ENCODE results near the gene TRPV6.

Gene TRPV6

DNA sequence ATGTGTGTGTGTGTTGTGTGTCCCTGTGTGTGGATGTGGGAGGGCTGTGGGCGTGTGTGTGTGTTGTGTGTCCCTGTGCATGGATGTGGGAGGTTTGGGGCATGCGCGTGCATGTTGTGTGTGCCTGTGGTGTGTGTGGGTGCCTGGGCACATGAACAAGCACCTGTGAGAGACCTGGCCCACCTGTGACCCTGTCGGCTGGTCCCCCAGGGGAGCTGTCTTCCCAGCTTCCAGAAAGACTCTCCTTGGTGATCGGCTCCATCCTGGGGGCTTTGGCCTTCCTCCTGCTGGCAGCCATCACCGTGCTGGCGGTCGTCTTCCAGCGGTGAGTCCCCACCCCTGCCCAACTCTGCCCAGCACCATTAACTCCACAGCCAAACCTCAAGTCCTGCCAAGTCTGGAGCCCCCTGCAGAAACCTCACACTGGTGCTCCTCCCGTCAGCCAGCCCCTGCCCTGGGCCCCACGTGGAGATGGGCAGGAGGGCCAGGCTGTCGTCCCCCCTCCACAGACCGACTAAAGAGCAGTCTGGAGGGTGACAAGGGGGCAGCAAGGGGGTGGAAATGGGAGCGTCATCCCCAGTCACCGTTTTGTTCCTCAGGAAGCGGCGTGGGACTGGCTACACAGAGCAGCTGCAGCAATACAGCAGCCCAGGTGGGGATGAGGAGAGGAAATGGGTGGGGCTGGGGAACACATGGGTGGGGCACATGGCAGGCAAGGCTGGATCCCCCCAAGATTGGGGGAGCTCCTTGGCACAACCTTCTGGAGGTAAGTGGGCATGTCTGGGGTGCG, 18.0 kb downstream of the TRPV6 start:
- no peak overlapping the region for H3K4me3 ChIP-seq (ENCODE audit: low read depth, low read length)
- in situ Hi-C loops (cut with HindIII; ENCODE audit: low sequenced_read_pairs): no loop called here
- TF ChIP-seq, protein P1, sequence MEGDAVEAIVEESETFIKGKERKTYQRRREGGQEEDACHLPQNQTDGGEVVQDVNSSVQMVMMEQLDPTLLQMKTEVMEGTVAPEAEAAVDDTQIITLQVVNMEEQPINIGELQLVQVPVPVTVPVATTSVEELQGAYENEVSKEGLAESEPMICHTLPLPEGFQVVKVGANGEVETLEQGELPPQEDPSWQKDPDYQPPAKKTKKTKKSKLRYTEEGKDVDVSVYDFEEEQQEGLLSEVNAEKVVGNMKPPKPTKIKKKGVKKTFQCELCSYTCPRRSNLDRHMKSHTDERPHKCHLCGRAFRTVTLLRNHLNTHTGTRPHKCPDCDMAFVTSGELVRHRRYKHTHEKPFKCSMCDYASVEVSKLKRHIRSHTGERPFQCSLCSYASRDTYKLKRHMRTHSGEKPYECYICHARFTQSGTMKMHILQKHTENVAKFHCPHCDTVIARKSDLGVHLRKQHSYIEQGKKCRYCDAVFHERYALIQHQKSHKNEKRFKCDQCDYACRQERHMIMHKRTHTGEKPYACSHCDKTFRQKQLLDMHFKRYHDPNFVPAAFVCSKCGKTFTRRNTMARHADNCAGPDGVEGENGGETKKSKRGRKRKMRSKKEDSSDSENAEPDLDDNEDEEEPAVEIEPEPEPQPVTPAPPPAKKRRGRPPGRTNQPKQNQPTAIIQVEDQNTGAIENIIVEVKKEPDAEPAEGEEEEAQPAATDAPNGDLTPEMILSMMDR (IDR thresholded peaks at IDR 0.05; ENCODE audit: low read depth, low read length): no peak
- no peak for DNase-seq (ENCODE audit: low read depth, low spot score)

DNA sequence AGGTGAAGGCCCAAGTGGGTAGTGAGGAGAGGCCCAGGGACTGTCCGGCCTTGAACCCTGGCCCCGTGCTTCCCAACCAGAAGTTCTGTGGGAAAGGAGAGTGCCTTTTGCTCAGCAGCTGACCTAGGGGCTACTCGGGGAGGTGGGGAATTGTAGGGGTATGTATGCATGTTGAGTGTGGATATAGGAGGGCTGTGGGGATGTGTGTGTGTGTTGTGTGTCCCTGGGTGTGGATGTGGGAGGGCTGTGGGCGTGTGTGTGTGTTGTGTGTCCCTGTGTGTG, 18.5 kb downstream of the TRPV6 start:
- in situ Hi-C loops (cut with HindIII; ENCODE audit: low sequenced_read_pairs): no loop called here
- TF ChIP-seq, protein P1 (IDR thresholded peaks at IDR 0.05; ENCODE audit: low read depth, low read length): no peak
- no peak overlapping the region for H3K4me3 ChIP-seq (ENCODE audit: low read depth, low read length)
- no peak for DNase-seq (ENCODE audit: low read depth, low spot score)

DNA sequence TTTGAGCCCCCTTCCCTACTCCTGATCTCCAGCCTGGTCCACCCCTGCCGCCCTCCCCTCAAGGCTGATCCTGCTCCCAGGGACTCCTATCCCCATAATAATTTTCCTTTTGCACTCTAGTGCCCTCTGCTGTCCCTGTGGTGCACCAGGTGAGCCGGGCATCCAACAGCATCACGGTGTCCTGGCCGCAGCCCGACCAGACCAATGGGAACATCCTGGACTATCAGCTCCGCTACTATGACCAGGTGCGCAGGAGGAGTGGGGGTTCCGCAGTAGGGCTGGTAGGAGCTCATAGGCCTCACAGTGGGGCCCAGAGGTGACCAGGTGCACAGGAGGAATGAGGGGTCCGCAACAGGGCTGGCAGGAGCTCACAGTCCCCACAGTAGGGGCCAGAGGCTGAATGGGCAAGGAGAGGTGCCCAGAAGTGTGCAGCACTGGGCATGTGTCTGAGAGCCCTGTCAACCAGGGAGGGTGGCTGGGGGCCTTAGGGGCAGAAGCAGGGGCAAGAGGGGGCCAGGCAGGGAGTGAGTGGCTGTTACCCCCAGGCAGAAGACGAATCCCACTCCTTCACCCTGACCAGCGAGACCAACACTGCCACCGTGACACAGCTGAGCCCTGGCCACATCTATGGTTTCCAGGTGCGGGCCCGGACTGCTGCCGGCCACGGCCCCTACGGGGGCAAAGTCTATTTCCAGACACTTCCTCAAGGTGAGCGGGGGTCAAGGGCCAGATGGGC, 19.0 kb downstream of the TRPV6 start:
- no peak for DNase-seq (ENCODE audit: low read depth, low spot score)
- no peak overlapping the region for H3K4me3 ChIP-seq (ENCODE audit: low read depth, low read length)
- TF ChIP-seq, protein P1 (IDR thresholded peaks at IDR 0.05; ENCODE audit: low read depth, low read length): peak; percentile 71
- in situ Hi-C loops (cut with HindIII; ENCODE audit: low sequenced_read_pairs): no loop called here

DNA sequence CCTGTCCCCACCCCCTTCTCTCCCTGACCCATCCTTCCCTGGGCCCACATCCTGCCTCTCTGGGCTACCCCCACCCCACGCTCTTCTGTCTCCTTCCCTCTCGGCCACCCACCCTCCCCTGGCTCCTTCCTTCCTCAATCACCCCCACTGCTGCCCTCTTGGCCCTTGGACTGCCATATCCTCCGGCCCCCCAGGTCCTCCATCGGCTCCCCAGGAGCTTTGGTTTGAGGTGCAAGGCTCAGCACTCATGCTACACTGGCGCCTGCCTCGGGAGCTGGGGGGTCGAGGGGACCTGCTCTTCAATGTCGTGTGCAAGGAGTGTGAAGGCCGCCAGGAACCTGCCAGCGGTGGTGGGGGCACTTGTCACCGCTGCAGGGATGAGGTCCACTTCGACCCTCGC, 19.8 kb downstream of the TRPV6 start:
- no peak for DNase-seq (ENCODE audit: low read depth, low spot score)
- in situ Hi-C loops (cut with HindIII; ENCODE audit: low sequenced_read_pairs): no loop called here

DNA sequence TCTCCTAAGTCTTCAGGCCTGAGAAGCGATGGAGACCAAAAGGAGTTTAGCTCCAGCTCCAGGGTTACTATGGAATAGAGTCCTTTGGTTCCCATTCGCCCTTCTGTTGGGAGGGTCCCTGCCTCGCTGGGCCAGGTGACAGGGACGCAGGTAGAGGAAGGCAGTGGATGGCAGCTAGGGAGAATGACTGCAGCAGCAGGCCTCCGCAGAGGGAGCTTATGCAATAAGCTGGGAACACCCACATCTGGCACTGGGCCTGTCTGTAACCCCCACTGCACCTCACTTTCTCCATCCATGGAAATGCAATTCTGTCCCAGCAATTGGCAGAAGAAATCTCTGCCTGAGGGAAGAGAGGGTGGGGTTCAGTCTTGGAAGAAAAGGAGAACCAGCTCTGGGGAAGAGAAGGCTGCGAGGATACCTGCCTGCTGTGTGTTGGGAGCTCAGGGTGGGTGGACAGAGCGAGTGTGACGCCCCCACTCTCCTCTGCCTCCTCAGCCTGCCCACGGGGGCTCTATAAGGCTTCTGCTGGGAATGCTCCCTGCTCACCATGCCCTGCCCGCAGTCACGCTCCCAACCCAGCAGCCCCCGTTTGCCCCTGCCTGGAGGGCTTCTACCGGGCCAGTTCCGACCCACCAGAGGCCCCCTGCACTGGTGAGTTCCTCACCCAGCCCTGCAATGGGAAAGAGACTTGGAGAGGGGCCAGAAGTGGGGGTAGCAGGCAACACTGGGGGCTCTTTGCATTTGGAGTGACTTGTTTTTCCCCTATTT, 20.4 kb downstream of the TRPV6 start:
- in situ Hi-C loops (cut with HindIII; ENCODE audit: low sequenced_read_pairs): no loop called here
- TF ChIP-seq, protein P1 (IDR thresholded peaks at IDR 0.05; ENCODE audit: low read depth, low read length): no peak
- no peak overlapping the region for H3K4me3 ChIP-seq (ENCODE audit: low read depth, low read length)
- no peak for DNase-seq (ENCODE audit: low read depth, low spot score)

More for the DNA sequence above, 19.8 kb downstream of the TRPV6 start:
- H3K4me3 ChIP-seq (ENCODE audit: low read depth, low read length): no peak overlapping the region
- TF ChIP-seq, protein P1 (IDR thresholded peaks at IDR 0.05; ENCODE audit: low read depth, low read length): no peak

DNA sequence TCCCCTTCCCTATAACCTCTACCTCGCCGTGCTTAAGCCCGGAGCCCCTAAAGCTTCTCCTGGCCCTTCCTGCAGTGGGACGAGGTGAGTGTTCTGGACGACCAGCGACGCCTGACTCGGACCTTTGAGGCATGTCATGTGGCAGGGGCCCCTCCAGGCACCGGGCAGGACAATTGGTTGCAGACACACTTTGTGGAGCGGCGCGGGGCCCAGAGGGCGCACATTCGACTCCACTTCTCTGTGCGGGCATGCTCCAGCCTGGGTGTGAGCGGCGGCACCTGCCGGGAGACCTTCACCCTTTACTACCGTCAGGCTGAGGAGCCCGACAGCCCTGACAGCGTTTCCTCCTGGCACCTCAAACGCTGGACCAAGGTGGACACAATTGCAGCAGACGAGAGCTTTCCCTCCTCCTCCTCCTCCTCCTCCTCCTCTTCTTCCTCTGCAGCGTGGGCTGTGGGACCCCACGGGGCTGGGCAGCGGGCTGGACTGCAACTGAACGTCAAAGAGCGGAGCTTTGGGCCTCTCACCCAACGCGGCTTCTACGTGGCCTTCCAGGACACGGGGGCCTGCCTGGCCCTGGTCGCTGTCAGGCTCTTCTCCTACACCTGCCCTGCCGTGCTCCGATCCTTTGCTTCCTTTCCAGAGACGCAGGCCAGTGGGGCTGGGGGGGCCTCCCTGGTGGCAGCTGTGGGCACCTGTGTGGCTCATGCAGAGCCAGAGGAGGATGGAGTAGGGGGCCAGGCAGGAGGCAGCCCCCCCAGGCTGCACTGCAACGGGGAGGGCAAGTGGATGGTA, 21.5 kb downstream of the TRPV6 start:
- in situ Hi-C loops (cut with HindIII; ENCODE audit: low sequenced_read_pairs): no loop called here
- TF ChIP-seq, protein P1 (IDR thresholded peaks at IDR 0.05; ENCODE audit: low read depth, low read length): no peak

More for the DNA sequence above, 21.5 kb downstream of the TRPV6 start:
- no peak for DNase-seq (ENCODE audit: low read depth, low spot score)
- no peak overlapping the region for H3K4me3 ChIP-seq (ENCODE audit: low read depth, low read length)

Measured in astrocyte of the spinal cord (primary cell).